Right forelimb (tissue), 1 donor: ENCODE results near the gene ARIH2.

Experiments used
- DNase-seq: peaks from one replicate; pipeline ENCODE4 v3.0.0-alpha.2; 2018

The ARIH2 gene

DNA sequence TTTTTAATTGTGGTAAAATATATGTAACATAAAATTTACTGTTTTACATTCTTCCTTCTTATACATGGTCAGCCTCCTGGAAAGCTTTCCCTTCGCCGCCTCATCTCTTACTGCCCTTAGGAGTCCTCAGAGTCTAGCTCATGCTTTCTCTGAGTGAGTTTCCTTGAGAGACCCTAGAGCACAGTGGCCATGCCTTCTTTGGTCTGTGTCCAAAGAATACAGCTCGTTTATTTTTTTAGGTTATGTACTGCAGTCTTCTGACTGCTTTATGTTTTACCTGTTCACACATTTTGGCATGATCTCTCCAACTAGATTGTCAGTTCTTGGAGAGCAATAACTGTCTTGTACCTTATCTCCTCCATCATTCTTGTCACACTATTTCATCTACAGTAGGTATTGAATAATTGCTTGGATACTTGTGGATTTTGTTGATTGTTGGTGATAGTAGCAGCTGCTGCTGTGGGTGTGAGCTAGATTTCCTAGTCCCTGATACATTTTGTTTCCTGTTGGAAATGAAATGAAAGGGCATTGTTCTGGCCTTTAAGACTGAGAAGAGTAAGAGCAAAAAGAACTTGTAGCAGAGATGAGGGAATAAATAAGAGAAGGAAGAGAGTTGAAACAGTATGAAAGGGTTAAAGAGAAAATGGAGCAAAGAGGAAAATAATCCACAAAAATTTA is 10.9 kb downstream of the ARIH2 start:
- no peak for DNase-seq

GRCh38 chr3:48930590-48930989 is 11.9 kb downstream of the ARIH2 start:
- DNase-seq, result no peak

DNA sequence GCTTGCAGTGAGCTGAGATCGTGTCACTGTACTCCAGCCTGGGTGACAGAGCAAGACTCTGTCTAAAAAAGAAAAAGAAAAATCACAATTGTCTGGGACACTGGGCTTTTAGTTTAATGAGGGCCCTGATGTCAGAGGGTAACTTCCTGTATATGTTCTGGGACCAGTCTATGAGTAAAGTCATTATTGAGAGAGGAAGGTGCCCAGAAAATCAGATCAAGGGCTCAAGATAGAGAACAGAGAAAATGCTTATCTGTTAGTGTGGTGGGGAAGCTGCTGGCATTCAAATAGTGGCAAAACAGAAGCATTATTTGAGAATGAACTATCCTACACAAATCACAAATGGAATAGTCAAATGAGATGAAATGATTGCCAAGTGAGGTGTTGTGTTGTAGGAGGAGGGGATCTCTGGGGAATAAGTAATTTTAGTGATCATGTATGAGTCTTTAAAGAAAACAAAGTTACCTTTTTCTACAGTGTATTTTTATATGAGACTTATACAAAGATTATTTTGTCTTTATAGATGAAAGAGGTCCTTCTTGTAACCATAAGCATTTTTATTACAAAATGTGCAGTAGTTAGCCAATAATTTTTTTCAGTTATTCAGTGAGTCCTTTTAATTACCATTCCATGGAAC is 13.4 kb downstream of the ARIH2 start:
- no peak for DNase-seq

DNA sequence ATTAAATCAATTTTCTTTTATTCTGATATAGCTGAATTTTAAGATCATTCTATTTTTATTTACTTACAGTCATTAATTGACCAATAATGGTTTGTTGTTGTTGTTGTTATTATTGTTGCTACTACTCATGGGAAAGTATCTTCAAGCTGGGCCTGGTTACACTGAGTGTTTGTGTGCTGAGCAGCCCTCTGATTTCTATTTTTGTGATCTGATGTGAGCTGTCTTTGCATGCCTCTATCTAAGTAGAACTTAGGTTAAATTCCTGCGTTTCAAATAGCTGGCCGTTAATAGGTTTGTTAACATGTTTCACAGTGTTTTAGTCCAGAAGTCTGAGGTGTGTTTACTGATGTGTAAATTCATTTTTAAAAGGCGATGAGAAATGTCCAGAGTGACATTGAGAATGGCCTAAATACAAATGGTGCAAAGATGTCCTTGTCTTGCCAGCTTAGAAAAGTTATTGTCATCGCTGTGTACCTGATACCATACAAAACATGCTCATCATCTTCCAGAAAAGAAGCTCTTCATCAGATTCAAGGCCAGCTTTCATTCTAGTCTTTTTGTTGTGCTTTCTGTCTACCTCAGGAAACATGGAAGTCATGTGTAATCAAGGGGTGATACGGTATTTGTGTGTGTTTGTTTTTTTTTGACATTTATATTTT is 15.8 kb downstream of the ARIH2 start:
- DNase-seq, result no peak

- DNase-seq, result no peak
Observed at GRCh38 chr3:48935530-48935929, 16.9 kb downstream of the ARIH2 start.

GRCh38 chr3:48938156-48938555 is 19.5 kb downstream of the ARIH2 start:
- DNase-seq, result no peak

DNA sequence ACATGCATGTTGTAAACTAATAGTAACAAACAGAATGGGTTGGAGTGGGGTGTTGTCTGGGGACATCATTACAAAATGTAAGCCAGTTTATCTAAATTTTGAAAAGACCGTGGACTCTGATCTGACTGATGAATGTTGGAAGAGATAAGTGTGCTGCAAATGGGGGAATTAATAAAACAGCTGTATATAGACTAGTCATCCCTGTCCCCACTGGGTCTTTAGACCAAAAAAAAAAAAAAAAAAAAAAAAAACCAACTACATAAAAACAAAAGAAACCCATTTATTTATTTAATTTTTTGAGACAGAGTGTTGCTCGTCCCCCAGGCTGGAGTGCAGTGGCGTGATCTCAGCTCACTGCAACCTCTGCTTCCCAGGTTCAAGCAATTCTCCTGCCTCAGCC is 20.0 kb downstream of the ARIH2 start:
- DNase-seq, result no peak

DNA sequence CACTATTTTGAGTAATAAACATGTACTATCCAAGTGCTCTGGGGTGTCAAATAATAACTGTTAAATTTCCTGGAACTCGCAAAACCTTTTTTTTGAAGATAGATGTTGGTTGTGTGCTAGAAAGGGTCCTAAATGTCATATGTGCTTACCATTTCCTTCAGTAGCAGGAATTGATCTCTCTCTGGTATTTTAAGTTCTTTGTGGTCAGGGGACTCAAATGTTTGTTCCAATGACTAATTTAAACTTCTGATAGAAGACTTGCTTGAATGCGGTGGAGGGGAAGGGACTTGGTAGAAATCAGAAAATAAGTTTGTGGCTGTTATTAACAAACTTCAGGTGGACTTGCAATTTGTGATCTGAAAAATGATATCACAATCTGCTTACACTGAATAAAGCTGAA is 26.8 kb downstream of the ARIH2 start:
- DNase-seq, result no peak

DNA sequence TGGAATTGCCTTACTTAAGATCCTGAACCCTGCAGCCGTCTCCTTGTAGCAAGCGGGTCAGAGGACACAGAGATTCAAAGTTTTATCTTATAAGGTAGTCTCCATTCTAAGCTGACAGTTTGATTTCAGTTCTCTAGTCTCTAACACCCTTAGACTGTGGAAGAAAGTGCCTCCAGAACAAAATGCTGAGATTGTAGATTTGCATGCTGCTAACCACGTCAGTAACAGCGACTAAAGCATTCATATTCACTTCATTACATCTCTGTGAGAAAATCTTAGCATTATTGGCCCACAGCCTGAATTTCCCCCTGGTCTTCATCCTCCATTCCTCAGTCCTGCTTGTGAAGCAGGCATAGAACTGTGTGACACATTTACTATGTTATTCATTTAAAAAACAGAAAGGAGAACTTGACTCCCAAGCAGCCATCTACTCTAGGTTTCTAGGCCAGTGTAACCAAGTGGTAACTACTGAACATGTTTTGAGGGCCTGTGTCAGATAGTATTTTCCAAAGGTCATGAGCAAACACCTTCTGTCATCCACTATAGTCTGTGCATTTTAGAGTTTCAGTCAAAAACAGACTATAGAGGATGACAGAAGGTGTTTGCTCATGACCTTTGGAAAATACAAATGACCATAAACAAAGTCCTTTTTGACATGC is 27.4 kb downstream of the ARIH2 start:
- DNase-seq, result no peak

DNA sequence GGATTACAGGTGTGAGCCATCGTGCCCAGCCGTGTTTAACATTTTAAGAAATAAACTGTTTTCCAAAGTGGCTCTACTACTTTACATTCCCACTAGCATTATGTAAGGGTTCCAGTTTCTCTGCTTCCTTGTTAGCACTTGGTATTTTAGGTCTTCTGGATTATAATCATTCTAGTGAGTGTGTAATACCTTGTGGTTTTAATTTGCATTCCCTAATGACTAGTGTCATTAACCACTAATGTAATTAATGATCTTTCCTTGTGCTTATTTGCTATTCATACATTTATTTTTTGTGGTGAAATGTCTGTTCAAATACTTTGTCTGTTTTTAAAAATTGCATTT is 30.7 kb downstream of the ARIH2 start:
- DNase-seq, result no peak

DNA sequence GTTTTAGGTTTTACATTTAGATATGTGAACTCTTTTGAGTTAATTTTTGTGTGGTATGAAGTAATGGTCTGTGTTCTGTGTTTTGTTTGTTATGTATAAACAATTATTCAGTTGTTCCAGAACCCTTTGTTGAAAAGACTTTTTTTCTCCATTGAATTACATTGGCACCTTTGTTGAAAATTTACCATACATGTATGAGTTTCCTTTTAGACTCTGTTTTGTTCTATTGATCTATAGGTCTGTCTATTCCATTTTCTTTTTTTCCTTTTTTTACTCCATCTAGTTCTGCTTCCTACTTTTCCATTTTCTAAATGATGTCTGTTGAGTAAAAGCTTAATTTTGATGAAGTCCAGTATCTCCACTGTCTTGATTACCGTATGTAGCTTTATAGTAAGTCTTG is 31.4 kb downstream of the ARIH2 start:
- no peak for DNase-seq

GRCh38 chr3:48951764-48952163 is 33.1 kb downstream of the ARIH2 start:
- DNase-seq, result no peak

DNA sequence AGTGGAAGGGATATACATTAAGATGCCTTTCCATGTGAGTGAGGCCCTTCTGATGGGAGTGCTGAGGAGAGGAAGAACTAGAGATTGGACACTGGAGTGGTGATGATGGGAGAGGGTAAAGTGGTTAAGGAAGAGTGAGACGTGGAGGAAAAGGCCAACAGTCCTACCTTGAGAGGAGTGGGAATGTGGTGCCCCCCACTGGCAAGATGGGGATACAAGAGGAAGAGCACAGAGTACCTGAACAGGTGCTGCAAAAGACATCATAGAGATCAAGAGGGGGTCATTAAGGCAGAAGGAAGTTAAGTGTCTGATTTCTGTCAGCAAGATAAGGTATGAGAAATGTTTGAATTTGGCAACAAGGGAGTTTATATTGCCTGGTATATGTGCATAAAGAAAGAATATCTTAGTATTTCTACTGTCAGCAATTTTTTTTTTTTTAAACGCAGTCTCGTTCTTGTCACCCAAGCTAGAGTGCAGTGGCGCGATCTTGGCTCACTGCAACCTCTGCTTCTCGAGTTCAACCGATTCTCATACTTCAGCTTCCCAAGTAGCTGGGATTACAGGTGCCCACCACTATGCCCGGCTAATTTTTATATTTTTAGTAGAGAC is 34.0 kb downstream of the ARIH2 start:
- DNase-seq, result no peak

- no peak for DNase-seq
Observed at GRCh38 chr3:48957006-48957705, 38.5 kb downstream of the ARIH2 start.

- DNase-seq, result no peak
Observed at GRCh38 chr3:48960841-48961413, 42.3 kb downstream of the ARIH2 start.

GRCh38 chr3:48962340-48962739 is 43.7 kb downstream of the ARIH2 start:
- no peak for DNase-seq

GRCh38 chr3:48962939-48963338 is 44.3 kb downstream of the ARIH2 start:
- DNase-seq, result no peak

DNA sequence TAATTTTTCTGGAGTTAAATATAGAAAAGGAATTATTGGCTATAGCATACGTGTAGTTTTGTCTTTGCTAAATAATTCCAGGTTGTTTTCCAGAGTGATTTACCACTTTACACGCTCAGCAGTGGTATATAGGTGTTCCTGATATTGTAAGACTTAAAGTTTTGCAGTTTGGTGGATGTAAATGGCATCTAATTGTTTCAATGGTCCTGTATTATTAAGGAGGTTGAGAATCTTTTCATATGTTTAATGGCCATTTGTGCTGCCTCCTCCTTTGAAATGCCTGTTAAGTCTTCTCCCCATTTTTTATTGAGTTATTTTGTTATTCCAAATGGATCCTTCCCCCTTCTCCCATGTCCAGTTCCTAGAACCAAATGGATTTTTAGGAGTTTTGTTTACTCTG is 44.9 kb downstream of the ARIH2 start:
- DNase-seq, result no peak

DNA sequence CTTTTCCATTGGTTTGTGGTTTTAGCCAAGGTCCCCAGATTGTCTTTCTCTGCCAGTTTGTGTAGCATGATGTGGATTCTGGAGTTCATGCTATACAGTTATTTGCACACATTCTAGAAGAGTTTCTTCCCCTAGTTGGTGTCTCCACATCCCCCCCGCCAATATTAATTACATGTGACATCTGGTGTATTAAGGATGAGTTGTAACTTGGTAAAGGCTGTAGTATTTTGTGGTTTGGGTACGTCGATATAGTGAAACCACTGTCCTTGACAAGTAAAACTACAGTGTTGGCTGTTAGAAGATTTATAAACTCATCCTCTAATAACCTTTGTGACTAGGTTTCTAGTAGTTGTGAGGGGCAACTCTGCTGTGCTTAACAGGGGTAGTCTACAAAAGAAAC is 47.7 kb downstream of the ARIH2 start:
- no peak for DNase-seq

DNA sequence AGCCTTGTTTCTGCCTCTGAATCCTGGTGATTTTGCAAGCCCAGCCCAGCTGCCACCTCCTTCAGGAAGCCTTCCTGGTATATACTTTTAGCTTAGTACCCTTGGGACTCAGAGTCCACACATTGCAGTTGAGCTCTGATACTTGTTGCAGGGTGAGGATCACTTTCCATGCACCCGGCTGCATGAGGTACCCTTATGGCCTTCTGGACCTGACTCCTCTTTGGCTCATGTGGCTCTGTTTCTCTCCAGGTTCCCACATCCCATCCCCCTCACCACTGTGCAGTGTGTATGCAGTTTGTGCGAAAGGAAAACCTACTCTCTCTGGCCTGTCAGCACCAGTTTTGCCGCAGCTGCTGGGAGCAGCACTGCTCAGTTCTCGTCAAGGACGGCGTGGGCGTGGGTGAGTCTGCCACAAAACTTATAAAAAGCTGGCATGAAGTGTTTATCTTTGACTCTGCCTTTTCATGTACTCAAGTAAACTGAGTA is 48.3 kb downstream of the ARIH2 start:
- no peak for DNase-seq

- no peak for DNase-seq
Observed at GRCh38 chr3:48970586-48970985, 51.9 kb downstream of the ARIH2 start.

- DNase-seq, result no peak
Observed at GRCh38 chr3:48974076-48974864, 55.6 kb downstream of the ARIH2 start.
